Psoas muscle (tissue), 8 donors: ENCODE measurements around the gene CAMK1D. TPM values are rescaled to one million over a fixed set of nuclear protein-coding genes. Genes with fewer than 3 reads are reported as not detected.

Experiments used
- ATAC-seq, 4 donors: fragments of 200-7000 bp; cut with Tn5 transposase; one replicate each; pipeline ENCODE4 v1.9.1; 2020; ENCODE audit warnings: moderate library complexity in 3 of 4, mild to moderate bottlenecking in 2 of 4
- DNase-seq, 2 donors: peaks; one replicate each; pipeline ENCODE4 v3.0.0-alpha.2; 2020
- H3K27ac ChIP-seq: fragments of 200-600 bp; one replicate; pipeline ENCODE4 v1.8.0; 2022
- H3K27me3 ChIP-seq, 3 donors: fragments of 200-600 bp in 1 of 3; one replicate each; pipeline versions ENCODE4 v1.6.1 to v1.8.0; 2013 to 2022; ENCODE audit warnings: low read length in 2 of 3, mild to moderate bottlenecking in 2 of 3, moderate library complexity in 1 of 3; ENCODE audit not compliant: insufficient read depth in 3 of 3
- H3K36me3 ChIP-seq, 2 donors: fragments of 200-600 bp in 1 of 2; one replicate each; pipeline versions ENCODE4 v1.6.1 to v1.8.0; 2013 to 2022; ENCODE audit warnings: low read depth in 1 of 2, mild to moderate bottlenecking in 1 of 2, moderate library complexity in 1 of 2; ENCODE audit not compliant: insufficient read depth in 1 of 2
- H3K4me1 ChIP-seq: fragments of 200-600 bp; one replicate; pipeline ENCODE4 v1.8.0; 2022
- H3K4me3 ChIP-seq: fragments of 200-600 bp; one replicate; pipeline ENCODE4 v1.8.0; 2022; ENCODE audit warnings: mild to moderate bottlenecking
- H3K9me3 ChIP-seq: fragments of 200-600 bp; one replicate; pipeline ENCODE4 v1.8.0; 2022
- WGBS, 3 donors: extraction: QIAGEN DNeasy Blood & Tissue Kit; methylation state at CpG; one replicate each; pipeline versions ENCODE4 v1.1.6 to v1.1.7; 2013; 5-methylcytosine and 5-hydroxymethylcytosine counted together
- intact Hi-C, 2 donors: fragments of 100-400 bp; cut with DNase I; formaldehyde crosslinking; loops; one replicate each; pipeline versions ENCODE4 v1.11.0 to v1.14.2; 2022
- polyA plus RNA-seq, 3 donors: library from polyadenylated mRNA; stranded (reverse); fragments of 200-250 nt; gene quantifications; one replicate each; pipeline ENCODE4 v1.2.3, GENCODE V29; 2013
- total RNA-seq, 4 donors: library from RNA; stranded (reverse); fragmentation: NEBNext Ultra II Directional in 2 of 4; extraction: Animal tissue kit (Norgen Biotek cat#: 25700) in 2 of 4; gene quantifications; one replicate each; pipeline versions ENCODE4 v1.2.1 to v1.2.4, GENCODE V29; 2021 to 2023
- TF ChIP-seq, protein P1 (sequence below): fragments of 200-600 bp; IDR thresholded peaks from one replicate; pipeline ENCODE4 v1.8.0; 2022; ENCODE audit warnings: antibody characterized with exemption
- donor health status: healthy with polysubstance abuse.
- donor health status: DM: no; HTN: no; CAD: no; lungs with moderate emphysema.
- donor health status: Bipolar disorder and iron deficiency.
- donor health status: healthy.
- donor health status: DM: yes; HTN: yes; CAD: no.
- donor health status: DM: no; HTN: no; CAD: no.
- donor health status: DM: no; HTN: no; CAD: no.
- donor health status: DM: yes; HTN: yes; CAD: no.

Gene CAMK1D
- total and polyA plus RNA-seq, 7 donors: 0.39 to 1.8 (median 0.53) TPM

DNA sequence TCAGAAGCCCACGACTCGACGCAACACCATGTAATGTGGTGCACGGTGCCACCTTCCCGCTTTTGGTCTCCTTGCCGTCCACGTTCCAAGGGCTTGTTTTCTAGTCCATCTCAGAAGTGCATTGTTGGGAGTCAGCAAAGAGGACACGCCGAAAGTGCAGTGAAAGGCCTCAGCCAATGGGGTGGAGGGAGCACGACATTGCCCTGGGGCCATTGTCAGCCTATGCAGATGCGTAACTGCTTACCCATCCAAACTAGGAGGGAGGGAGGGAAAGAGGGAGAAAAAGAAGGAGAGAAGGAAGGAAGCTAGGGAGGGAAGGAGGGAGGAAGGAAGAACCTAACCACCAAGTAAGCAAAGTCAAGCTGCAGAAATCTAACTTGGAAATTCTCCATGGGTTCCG, 449.8 kb downstream of the CAMK1D start:
- intact Hi-C loops: no loop called here
- ATAC-seq (no peak), DNase-seq (no peak)
- no peaks in the 10 kb centered on the region for H3K4me1 ChIP-seq
- 89 to 94% (median 93%) methylated on average over 12 of the region's 12 CpGs for WGBS, 3 donors
- H3K4me3 ChIP-seq: no peak overlapping the region
- no peaks in the 10 kb centered on the region for H3K36me3 ChIP-seq
- H3K27ac ChIP-seq: no peak overlapping the region
- TF ChIP-seq, protein P1, sequence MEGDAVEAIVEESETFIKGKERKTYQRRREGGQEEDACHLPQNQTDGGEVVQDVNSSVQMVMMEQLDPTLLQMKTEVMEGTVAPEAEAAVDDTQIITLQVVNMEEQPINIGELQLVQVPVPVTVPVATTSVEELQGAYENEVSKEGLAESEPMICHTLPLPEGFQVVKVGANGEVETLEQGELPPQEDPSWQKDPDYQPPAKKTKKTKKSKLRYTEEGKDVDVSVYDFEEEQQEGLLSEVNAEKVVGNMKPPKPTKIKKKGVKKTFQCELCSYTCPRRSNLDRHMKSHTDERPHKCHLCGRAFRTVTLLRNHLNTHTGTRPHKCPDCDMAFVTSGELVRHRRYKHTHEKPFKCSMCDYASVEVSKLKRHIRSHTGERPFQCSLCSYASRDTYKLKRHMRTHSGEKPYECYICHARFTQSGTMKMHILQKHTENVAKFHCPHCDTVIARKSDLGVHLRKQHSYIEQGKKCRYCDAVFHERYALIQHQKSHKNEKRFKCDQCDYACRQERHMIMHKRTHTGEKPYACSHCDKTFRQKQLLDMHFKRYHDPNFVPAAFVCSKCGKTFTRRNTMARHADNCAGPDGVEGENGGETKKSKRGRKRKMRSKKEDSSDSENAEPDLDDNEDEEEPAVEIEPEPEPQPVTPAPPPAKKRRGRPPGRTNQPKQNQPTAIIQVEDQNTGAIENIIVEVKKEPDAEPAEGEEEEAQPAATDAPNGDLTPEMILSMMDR: no peak
- H3K27me3 ChIP-seq: no peaks in the 10 kb centered on the region
- no peaks in the 10 kb centered on the region for H3K9me3 ChIP-seq

DNA sequence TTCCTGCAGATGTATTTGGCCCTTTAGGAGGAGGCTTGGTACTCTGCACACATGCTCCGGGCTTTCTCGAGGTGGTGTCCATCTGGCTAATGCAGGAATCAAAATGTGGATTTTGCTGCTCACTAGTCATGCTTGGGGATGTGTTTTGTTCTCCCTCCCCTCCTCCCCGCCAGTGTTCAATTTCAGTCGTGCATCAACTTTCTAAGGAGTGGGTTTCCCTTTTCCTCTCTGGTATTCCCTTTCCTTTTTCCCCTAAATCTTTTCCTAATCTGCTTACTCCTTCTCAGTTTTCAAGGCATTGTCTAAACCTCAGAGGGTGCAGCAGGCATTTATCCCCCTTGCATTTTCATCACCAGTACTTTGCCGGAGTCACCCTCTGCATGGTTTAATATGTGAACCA, 450.4 kb downstream of the CAMK1D start:
- H3K27ac ChIP-seq: no peak overlapping the region
- 56 to 62% (median 61%) methylated on average over 5 of the region's 5 CpGs for WGBS, 3 donors

DNA sequence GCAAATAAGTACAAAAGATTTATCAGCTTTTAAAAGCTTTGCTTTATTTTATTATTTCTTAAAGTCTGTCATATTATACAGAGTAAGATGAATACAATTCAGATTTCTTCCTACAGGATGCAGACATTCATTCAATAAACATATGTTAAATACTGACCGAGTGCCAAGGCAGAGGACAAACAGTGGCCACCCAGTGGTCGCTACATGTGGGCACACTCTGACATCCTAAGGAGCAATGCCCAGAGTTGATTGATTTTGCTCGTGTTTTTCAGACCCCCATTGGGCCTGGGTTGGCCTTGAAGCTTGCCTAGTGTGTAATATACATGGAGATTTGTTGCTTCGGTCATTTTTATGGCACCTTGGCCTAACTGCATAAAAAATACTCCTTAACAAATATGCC, 451.0 kb downstream of the CAMK1D start:
- H3K27ac ChIP-seq: no peak overlapping the region
- intact Hi-C loops: no loop called here
- H3K9me3 ChIP-seq: no peaks in the 10 kb centered on the region
- no peaks in the 10 kb centered on the region for H3K36me3 ChIP-seq
- WGBS, 3 donors: 61 to 78% (median 74%) methylated on average over 4 of the region's 4 CpGs
- H3K27me3 ChIP-seq: no peaks in the 10 kb centered on the region
- DNase-seq: no peak
- no peaks in the 10 kb centered on the region for H3K4me1 ChIP-seq
- H3K4me3 ChIP-seq: no peak overlapping the region
- TF ChIP-seq, protein P1: no peak
- ATAC-seq: no peak

More for the DNA sequence above, 450.4 kb downstream of the CAMK1D start:
- no peak for ATAC-seq
- Histone ChIP-seq H3K27me3 (no peaks in the 10 kb centered on the region), H3K4me1 (no peaks in the 10 kb centered on the region), H3K36me3 (no peaks in the 10 kb centered on the region), H3K9me3 (no peaks in the 10 kb centered on the region), H3K4me3 (no peak overlapping the region)
- TF ChIP-seq, protein P1: no peak
- no peak for DNase-seq
- intact Hi-C loops: no loop called here

DNA sequence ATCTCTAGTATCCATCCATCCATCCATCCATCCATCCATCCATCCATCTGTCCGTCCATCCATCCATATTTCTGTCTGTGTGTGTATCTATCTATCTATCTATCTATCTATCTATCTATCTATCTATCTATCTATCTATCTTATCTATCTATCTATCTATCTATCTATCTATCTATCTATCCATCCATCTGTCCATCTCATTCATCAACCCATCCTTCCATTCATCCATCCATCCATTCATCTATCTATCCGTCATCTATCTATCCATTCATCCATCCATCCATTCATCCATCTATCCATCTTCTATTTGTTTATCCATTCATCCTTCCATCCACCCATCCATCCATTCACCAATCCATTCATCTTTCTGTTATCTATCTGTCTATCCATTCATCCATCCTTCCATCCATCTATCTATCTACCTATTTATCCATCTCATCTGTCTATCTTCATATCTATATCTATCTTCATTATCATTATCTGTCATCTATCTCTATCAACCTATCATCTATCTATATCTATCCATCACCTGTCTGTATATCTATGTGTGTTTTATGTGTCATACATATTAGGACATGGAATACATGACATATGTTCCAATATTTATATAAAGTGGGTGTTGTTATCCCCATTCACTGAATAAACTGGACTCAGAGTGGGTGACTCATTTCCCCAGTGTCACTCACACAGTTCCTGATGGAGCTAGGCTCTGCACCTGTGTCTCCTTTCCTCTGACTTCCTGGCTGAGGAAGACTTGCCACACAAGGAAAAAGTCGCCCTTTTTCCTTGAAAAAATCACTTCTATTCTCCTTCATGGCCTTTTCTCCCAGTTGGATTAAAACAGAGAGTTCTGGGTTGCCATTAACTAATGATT, 452.1 kb downstream of the CAMK1D start:
- 92 to 94% (median 94%) methylated on average over 3 of the region's 3 CpGs for WGBS, 3 donors
- intact Hi-C loops: no loop called here
- DNase-seq: no peak

More for the DNA sequence above, 452.1 kb downstream of the CAMK1D start:
- ATAC-seq: no peak
- Histone ChIP-seq H3K36me3 (no peaks in the 10 kb centered on the region), H3K4me3 (no peak overlapping the region), H3K9me3 (no peaks in the 10 kb centered on the region), H3K27me3 (no peaks in the 10 kb centered on the region), H3K27ac (no peak overlapping the region), H3K4me1 (no peaks in the 10 kb centered on the region)
- TF ChIP-seq, protein P1: no peak
